ENCODE measurements around the gene EEF1AKMT2. TPM values are rescaled to one million over a fixed set of nuclear protein-coding genes. Genes with fewer than 3 reads are reported as not detected.

EEF1AKMT2 gene
- total RNA-seq, 1 donor from 2014 or later: 18.4 TPM

- no peaks in the 10 kb centered on the region for H3K27me3 Mint-ChIP-seq (ENCODE audit: unreplicated experiment)
- H3K4me3 Mint-ChIP-seq (ENCODE audit: unreplicated experiment): no peak overlapping the region
- TF ChIP-seq, protein P1, sequence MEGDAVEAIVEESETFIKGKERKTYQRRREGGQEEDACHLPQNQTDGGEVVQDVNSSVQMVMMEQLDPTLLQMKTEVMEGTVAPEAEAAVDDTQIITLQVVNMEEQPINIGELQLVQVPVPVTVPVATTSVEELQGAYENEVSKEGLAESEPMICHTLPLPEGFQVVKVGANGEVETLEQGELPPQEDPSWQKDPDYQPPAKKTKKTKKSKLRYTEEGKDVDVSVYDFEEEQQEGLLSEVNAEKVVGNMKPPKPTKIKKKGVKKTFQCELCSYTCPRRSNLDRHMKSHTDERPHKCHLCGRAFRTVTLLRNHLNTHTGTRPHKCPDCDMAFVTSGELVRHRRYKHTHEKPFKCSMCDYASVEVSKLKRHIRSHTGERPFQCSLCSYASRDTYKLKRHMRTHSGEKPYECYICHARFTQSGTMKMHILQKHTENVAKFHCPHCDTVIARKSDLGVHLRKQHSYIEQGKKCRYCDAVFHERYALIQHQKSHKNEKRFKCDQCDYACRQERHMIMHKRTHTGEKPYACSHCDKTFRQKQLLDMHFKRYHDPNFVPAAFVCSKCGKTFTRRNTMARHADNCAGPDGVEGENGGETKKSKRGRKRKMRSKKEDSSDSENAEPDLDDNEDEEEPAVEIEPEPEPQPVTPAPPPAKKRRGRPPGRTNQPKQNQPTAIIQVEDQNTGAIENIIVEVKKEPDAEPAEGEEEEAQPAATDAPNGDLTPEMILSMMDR (IDR thresholded peaks at IDR 0.05; ENCODE audit: partially characterized antibody, unreplicated experiment): no peak
- DNase-seq: no peak
- no peaks in the 10 kb centered on the region for H3K9me3 Mint-ChIP-seq (ENCODE audit: unreplicated experiment)
- peaks cover 6% of the 10 kb centered on the region for H3K36me3 Mint-ChIP-seq (ENCODE audit: unreplicated experiment)
- H3K4me1 Mint-ChIP-seq (ENCODE audit: low read depth, unreplicated experiment): no peaks in the 10 kb centered on the region
- H3K27ac Mint-ChIP-seq (ENCODE audit: unreplicated experiment): no peak overlapping the region
Observed at GRCh38 chr10:124820121-124820520, 28.4 kb upstream of the EEF1AKMT2 start.

- TF ChIP-seq, protein P1 (IDR thresholded peaks at IDR 0.05; ENCODE audit: partially characterized antibody, unreplicated experiment): no peak
- Mint-ChIP-seq H3K9me3 (ENCODE audit: unreplicated experiment) (peaks cover 6% of the 10 kb centered on the region), H3K27ac (ENCODE audit: unreplicated experiment) (peak overlapping the region; percentile 88), H3K36me3 (ENCODE audit: unreplicated experiment) (no peaks in the 10 kb centered on the region), H3K4me3 (ENCODE audit: unreplicated experiment) (peak overlapping the region; percentile 92), H3K4me1 (ENCODE audit: low read depth, unreplicated experiment) (peaks cover 2% of the 10 kb centered on the region), H3K27me3 (ENCODE audit: unreplicated experiment) (peaks cover 5% of the 10 kb centered on the region)
- no peak for DNase-seq
Observed at GRCh38 chr10:124802313-124802675, 10.6 kb upstream of the EEF1AKMT2 start.

GRCh38 chr10:124799211-124799610 is 7.5 kb upstream of the EEF1AKMT2 start:
- Mint-ChIP-seq H3K27me3 (ENCODE audit: unreplicated experiment) (peaks cover 5% of the 10 kb centered on the region), H3K4me1 (ENCODE audit: low read depth, unreplicated experiment) (peaks cover 2% of the 10 kb centered on the region), H3K9me3 (ENCODE audit: unreplicated experiment) (peaks cover 6% of the 10 kb centered on the region), H3K36me3 (ENCODE audit: unreplicated experiment) (no peaks in the 10 kb centered on the region), H3K4me3 (ENCODE audit: unreplicated experiment) (no peak overlapping the region), H3K27ac (ENCODE audit: unreplicated experiment) (no peak overlapping the region)
- DNase-seq: no peak
- TF ChIP-seq, protein P1 (IDR thresholded peaks at IDR 0.05; ENCODE audit: partially characterized antibody, unreplicated experiment): no peak

DNA sequence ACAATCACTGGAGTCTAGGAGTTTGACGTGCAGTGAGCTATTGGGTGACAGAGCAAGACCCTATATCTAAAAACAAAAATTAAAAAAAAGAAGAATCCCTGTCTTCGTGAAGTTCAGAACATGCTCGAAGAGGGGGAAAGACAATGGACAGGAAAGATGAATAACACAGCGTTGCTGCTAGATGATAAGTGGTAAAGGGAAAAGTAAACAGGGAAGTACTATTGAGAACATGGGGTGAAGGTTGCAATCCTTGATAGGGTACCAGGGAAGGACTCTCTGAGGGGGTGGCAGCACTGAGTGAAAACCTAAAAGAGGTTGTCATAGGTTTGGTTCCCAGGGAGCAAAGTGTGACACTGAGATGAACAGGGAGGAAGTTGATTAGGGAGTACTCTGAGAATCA is 7.1 kb upstream of the EEF1AKMT2 start:
- Mint-ChIP-seq H3K4me1 (ENCODE audit: low read depth, unreplicated experiment) (peaks cover 2% of the 10 kb centered on the region), H3K9me3 (ENCODE audit: unreplicated experiment) (peaks cover 6% of the 10 kb centered on the region), H3K27me3 (ENCODE audit: unreplicated experiment) (peaks cover 5% of the 10 kb centered on the region), H3K27ac (ENCODE audit: unreplicated experiment) (no peak overlapping the region), H3K36me3 (ENCODE audit: unreplicated experiment) (no peaks in the 10 kb centered on the region), H3K4me3 (ENCODE audit: unreplicated experiment) (no peak overlapping the region)
- TF ChIP-seq, protein P1 (IDR thresholded peaks at IDR 0.05; ENCODE audit: partially characterized antibody, unreplicated experiment): no peak
- DNase-seq: no peak

DNA sequence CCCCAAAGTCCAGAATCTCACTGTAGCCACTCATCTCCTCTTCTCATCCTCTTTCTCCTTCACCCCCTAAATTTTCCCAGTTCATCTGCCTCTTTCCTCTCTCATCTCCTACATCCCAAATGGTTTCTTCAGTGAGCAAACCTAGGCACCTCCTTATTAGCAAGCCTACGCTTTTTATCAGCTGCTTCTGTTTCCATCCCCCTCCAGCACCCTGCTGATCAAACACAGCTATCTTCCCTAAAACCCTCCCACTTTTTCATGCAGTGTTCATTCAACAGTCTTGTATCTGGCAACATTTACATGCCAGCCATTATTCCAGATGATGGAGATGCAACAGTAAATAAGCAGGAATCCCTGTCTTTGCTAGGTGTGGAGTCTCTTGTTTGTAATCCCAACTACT is 6.7 kb upstream of the EEF1AKMT2 start:
- Mint-ChIP-seq H3K27me3 (ENCODE audit: unreplicated experiment) (peaks cover 5% of the 10 kb centered on the region), H3K9me3 (ENCODE audit: unreplicated experiment) (peaks cover 6% of the 10 kb centered on the region), H3K36me3 (ENCODE audit: unreplicated experiment) (no peaks in the 10 kb centered on the region), H3K4me3 (ENCODE audit: unreplicated experiment) (no peak overlapping the region), H3K4me1 (ENCODE audit: low read depth, unreplicated experiment) (peaks cover 2% of the 10 kb centered on the region), H3K27ac (ENCODE audit: unreplicated experiment) (no peak overlapping the region)
- no peak for DNase-seq
- TF ChIP-seq, protein P1 (IDR thresholded peaks at IDR 0.05; ENCODE audit: partially characterized antibody, unreplicated experiment): no peak
